Measurements from ENCODE around the gene POLR1D.

DNA sequence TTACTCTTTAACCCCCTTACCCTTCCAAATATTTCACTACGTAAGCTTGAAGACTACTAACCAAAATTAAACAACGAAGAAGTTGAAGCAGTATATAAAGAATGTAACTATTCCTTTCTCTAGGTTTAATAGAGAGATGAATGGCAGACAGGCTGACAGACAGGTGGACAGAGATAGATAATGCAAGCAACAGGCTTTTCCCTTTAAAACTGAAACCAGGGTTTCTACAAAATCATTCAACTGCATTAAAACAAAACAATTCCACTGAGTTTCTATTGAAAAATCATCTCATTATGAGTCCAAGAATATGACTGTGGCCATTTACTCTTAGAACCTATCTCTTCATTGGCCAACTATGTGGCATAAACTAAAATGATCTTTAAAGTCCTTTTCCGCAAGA, 16.6 kb upstream of the POLR1D start:
- TF ChIP-seq, protein P1, sequence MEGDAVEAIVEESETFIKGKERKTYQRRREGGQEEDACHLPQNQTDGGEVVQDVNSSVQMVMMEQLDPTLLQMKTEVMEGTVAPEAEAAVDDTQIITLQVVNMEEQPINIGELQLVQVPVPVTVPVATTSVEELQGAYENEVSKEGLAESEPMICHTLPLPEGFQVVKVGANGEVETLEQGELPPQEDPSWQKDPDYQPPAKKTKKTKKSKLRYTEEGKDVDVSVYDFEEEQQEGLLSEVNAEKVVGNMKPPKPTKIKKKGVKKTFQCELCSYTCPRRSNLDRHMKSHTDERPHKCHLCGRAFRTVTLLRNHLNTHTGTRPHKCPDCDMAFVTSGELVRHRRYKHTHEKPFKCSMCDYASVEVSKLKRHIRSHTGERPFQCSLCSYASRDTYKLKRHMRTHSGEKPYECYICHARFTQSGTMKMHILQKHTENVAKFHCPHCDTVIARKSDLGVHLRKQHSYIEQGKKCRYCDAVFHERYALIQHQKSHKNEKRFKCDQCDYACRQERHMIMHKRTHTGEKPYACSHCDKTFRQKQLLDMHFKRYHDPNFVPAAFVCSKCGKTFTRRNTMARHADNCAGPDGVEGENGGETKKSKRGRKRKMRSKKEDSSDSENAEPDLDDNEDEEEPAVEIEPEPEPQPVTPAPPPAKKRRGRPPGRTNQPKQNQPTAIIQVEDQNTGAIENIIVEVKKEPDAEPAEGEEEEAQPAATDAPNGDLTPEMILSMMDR (conservative IDR thresholded peaks at IDR 0.05; ENCODE audit: low read depth in 2 of 2), result no peak
- TF ChIP-seq POLR2AphosphoS5 (IDR thresholded peaks at IDR 0.05; ENCODE audit: low read depth) (no peak), EZH2 (IDR thresholded peaks at IDR 0.05; ENCODE audit: low read depth, unreplicated experiment) (no peak)

Data from GM23338 (cell line).